SIG-M5 treated with dmso at 0.1 percent for 504 hours (cell line): ENCODE data around the gene CIBAR2.

Experiments
- DNase-seq: peaks from one replicate; lab custom pipeline; 2025; ENCODE audit not compliant: unreplicated experiment; lab: John Stamatoyannopoulos, UW

The CIBAR2 gene

GRCh38 chr16:85084841-85085510, 27.3 kb downstream of the CIBAR2 start:
- no peak for DNase-seq

- DNase-seq: peak; percentile 37
Observed at GRCh38 chr16:85083051-85083639, 29.1 kb downstream of the CIBAR2 start.

GRCh38 chr16:85082173-85083050, 29.9 kb downstream of the CIBAR2 start:
- no peak for DNase-seq

- DNase-seq: no peak
Observed at GRCh38 chr16:85081765-85082164, 30.5 kb downstream of the CIBAR2 start.

- DNase-seq: no peak
Observed at GRCh38 chr16:85081038-85081437, 31.2 kb downstream of the CIBAR2 start.

GRCh38 chr16:85079785-85080570, 32.3 kb downstream of the CIBAR2 start:
- DNase-seq: no peak

- no peak for DNase-seq
Observed at GRCh38 chr16:85078952-85079351, 33.3 kb downstream of the CIBAR2 start.

GRCh38 chr16:85078226-85078625, 34.0 kb downstream of the CIBAR2 start:
- DNase-seq: peak; percentile 13

- no peak for DNase-seq
Observed at GRCh38 chr16:85077576-85078125, 34.6 kb downstream of the CIBAR2 start.

- peak; percentile 36 for DNase-seq
Observed at GRCh38 chr16:85077039-85077438, 35.2 kb downstream of the CIBAR2 start.

GRCh38 chr16:85075236-85075924, 36.9 kb downstream of the CIBAR2 start:
- no peak for DNase-seq

- no peak for DNase-seq
Observed at GRCh38 chr16:85074225-85074914, 37.9 kb downstream of the CIBAR2 start.

GRCh38 chr16:85072947-85073346, 39.3 kb downstream of the CIBAR2 start:
- DNase-seq: no peak

- DNase-seq: no peak
Observed at GRCh38 chr16:85072076-85072860, 40.0 kb downstream of the CIBAR2 start.

GRCh38 chr16:85069171-85069570, 43.1 kb downstream of the CIBAR2 start:
- DNase-seq: no peak

GRCh38 chr16:85068746-85069145, 43.5 kb downstream of the CIBAR2 start:
- DNase-seq: peak; percentile 5

- no peak for DNase-seq
Observed at GRCh38 chr16:85067426-85067825, 44.8 kb downstream of the CIBAR2 start.

- no peak for DNase-seq
Observed at GRCh38 chr16:85067024-85067423, 45.2 kb downstream of the CIBAR2 start.

GRCh38 chr16:85066346-85066885, 45.9 kb downstream of the CIBAR2 start:
- no peak for DNase-seq
